Ascending aorta (tissue), 2 donors: ENCODE measurements around the gene XPO4. TPM values are rescaled to one million over a fixed set of nuclear protein-coding genes. Genes with fewer than 3 reads are reported as not detected.
A peak's percentile ranks its signal among the peaks of the same experiment; 100 is the strongest.

ENCODE experiments used
- DNase-seq, 2 donors: peaks; one replicate each; pipeline ENCODE4 v3.0.0-alpha.2; 2019; ENCODE audit warnings: low spot score in 2 of 2
- H3K27ac ChIP-seq, 2 donors: fragments of 200-600 bp; sonication (generic); one replicate each; pipeline ENCODE4 v1.5.1; 2016 to 2017; ENCODE audit warnings: mild to moderate bottlenecking in 1 of 2
- H3K27me3 ChIP-seq: fragments of 200-600 bp; sonication (generic); one replicate; pipeline ENCODE4 v1.5.1; 2017
- H3K36me3 ChIP-seq, 2 donors: fragments of 200-600 bp; sonication (generic); one replicate each; pipeline ENCODE4 v1.5.1; 2016
- H3K4me1 ChIP-seq, 2 donors: fragments of 200-600 bp; sonication (generic); one replicate each; pipeline ENCODE4 v1.5.1; 2016 to 2017; ENCODE audit warnings: mild to moderate bottlenecking in 1 of 2
- H3K4me3 ChIP-seq, 2 donors: fragments of 200-600 bp; sonication (generic); one replicate each; pipeline ENCODE4 v1.5.1; 2016 to 2017; ENCODE audit warnings: mild to moderate bottlenecking in 1 of 2
- H3K9me3 ChIP-seq, 2 donors: fragments of 200-600 bp; sonication (generic); one replicate each; pipeline ENCODE4 v1.5.1; 2016
- intact Hi-C: fragments of 100-400 bp; cut with DNase I; formaldehyde crosslinking; loops from one replicate; pipeline ENCODE4 v1.15.1; 2023
- total RNA-seq: library from RNA; depleted of rRNA; stranded (reverse); fragments of >200 nt; gene quantifications from one replicate; pipeline ENCODE4 v1.1.0, GENCODE V29; 2016
- TF ChIP-seq, protein P1 (sequence below), 3 experiments: fragments of 200-600 bp in 2 of 3; fragments of 450-650 bp in 1 of 3; sonication (generic) in 2 of 3; IDR thresholded peaks; one replicate each; pipeline ENCODE4 v1.5.1; 2016 to 2019; ENCODE audit warnings: antibody characterized with exemption in 3 of 3, mild to moderate bottlenecking in 1 of 3, moderate library complexity in 1 of 3

The XPO4 gene
- total RNA-seq, 1 donor from 2014 or later, result 5.1 TPM

DNA sequence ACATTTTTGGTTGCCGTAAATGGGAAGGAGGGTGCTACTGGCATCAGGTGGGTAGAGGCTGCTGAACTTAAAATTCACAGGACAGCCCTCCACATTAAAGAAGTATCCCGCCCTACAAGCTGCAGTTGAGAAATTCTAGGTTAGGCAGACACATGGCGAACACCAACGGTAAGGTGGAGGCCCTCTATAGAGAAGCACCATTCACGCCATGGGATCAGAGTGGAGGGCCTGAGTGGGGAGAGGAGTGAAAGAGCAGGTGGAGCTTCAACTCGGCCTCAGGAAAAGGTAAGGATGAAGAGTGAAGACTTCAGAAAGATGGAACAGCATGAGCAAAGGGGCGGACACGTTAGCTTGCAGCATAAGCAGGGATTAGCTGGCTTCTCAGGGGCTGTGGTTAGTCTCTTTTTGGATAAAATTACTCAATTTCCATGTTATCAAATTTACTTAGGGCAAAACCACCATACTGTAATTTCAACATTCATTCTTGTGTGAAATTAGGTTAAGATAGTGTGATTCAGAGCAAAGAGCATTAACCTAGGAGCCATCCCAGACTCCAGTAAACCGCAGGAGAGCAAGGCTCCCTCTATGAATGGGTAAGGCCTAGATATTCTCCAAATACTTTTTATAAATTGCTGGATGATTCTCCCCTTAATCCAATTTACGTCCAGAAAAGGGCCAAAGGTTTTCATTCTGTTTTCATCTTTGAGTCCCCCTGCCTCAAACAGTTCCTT lies 130.0 kb downstream of the XPO4 start:
- TF ChIP-seq, protein P1, sequence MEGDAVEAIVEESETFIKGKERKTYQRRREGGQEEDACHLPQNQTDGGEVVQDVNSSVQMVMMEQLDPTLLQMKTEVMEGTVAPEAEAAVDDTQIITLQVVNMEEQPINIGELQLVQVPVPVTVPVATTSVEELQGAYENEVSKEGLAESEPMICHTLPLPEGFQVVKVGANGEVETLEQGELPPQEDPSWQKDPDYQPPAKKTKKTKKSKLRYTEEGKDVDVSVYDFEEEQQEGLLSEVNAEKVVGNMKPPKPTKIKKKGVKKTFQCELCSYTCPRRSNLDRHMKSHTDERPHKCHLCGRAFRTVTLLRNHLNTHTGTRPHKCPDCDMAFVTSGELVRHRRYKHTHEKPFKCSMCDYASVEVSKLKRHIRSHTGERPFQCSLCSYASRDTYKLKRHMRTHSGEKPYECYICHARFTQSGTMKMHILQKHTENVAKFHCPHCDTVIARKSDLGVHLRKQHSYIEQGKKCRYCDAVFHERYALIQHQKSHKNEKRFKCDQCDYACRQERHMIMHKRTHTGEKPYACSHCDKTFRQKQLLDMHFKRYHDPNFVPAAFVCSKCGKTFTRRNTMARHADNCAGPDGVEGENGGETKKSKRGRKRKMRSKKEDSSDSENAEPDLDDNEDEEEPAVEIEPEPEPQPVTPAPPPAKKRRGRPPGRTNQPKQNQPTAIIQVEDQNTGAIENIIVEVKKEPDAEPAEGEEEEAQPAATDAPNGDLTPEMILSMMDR (IDR thresholded peaks at IDR 0.05), result no peak
- peak overlapping the region; percentile 85 to 87 for H3K27ac ChIP-seq
- intact Hi-C loops, result loop anchor here (2.0 to 10.0 kb wide), 4 partner anchors 58 to 292 kb away; partner anchors contain the start of genes IFT88, LATS2 and XPO4
- no peaks in the 10 kb centered on the region for H3K27me3 ChIP-seq
- no peak for DNase-seq
- peak overlapping the region; percentile 61 to 80 for H3K4me3 ChIP-seq
- peaks cover 3 to 12% of the 10 kb centered on the region in 2 donors for H3K36me3 ChIP-seq
- peaks cover 0 to 16% of the 10 kb centered on the region in 2 donors for H3K9me3 ChIP-seq
- peaks cover 0 to 7% of the 10 kb centered on the region in 2 donors for H3K4me1 ChIP-seq

DNA sequence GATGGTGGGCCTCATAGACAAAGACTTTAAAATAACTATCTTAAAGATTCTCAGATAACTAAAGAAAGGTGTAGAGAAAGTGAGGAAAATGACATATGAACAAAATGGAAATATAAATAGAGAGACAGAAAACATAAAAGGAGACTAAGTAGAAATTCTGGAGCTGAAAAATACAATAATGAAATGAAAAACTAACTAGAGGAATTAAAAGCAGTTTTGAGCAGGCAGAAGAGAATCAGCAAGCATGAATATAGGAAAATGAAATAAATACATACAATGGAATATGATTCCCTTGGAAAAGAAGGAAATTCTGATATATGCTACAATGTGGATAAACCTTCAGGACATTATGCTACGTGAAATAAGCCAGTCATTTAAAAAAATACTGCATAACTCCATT lies 132.7 kb downstream of the XPO4 start:
- DNase-seq, result no peak
- Histone ChIP-seq H3K36me3 (peaks cover 3 to 12% of the 10 kb centered on the region in 2 donors), H3K27me3 (no peaks in the 10 kb centered on the region), H3K9me3 (peaks cover 0 to 16% of the 10 kb centered on the region in 2 donors), H3K4me1 (peaks cover 0 to 7% of the 10 kb centered on the region in 2 donors), H3K27ac (no peak overlapping the region), H3K4me3 (no peak overlapping the region)
- intact Hi-C loops, result loop anchor here (5.0 to 10.0 kb wide), 2 partner anchors 132 to 295 kb away; partner anchors contain the start of genes LATS2 and XPO4
- TF ChIP-seq, protein P1 (IDR thresholded peaks at IDR 0.05), result no peak

DNA sequence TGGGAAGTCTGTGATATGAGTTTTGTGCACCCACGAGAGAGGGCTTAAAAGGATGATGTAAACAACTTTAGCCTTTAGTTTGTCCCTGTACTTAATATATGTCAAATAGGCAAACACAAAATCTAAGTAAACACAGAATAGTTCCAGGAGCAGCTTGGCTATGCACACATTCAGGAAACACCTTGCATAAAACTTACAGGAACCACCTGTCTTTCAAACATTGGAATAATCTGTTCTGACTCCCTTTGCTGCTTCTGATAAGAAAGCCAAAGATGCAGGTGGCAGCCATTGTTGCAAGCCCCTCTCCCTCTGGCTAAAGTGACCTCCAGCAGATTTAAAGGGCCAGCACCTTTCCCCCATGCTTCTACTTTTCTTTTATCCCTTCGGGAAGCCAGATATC lies 133.5 kb downstream of the XPO4 start:
- Histone ChIP-seq H3K36me3 (peaks cover 3 to 12% of the 10 kb centered on the region in 2 donors), H3K27me3 (no peaks in the 10 kb centered on the region), H3K4me3 (no peak overlapping the region), H3K9me3 (peaks cover 0 to 16% of the 10 kb centered on the region in 2 donors), H3K4me1 (peaks cover 0 to 7% of the 10 kb centered on the region in 2 donors), H3K27ac (no peak overlapping the region)
- TF ChIP-seq, protein P1 (IDR thresholded peaks at IDR 0.05), result no peak
- intact Hi-C loops, result no loop called here
- DNase-seq, result no peak

DNA sequence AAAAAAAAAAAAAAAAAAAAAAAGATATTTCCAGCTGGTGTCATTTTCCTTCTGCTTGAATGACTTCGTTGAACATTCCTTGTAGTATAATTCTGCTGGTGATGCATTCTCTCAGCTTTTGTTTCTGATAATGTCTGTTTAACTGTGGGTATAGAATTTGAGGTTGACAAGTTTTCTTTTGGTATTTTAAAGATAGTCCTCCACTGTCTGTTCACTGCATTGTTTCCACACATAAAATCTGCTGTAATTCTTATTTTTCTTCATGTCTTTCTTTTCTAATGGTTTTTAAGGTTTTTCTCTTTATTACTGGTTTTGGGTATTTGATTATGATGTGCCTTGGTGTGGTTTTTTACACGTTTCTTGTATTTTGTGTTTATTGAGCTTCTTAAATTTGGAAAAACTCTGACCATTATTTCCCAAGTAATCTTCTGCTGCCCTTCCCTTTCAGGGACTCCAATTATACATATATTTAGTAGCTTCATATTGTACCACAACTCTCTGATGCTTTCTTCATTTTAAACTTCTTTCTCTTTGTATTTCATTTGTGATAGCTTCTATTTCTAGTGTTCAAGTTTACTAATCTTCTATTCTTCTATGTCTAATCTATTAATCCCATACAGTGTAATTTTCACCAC lies 135.1 kb downstream of the XPO4 start:
- Histone ChIP-seq H3K36me3 (peaks cover 3 to 12% of the 10 kb centered on the region in 2 donors), H3K27me3 (no peaks in the 10 kb centered on the region), H3K9me3 (peaks cover 0 to 16% of the 10 kb centered on the region in 2 donors), H3K4me1 (peaks cover 0 to 3% of the 10 kb centered on the region in 2 donors), H3K4me3 (no peak overlapping the region), H3K27ac (no peak overlapping the region)
- intact Hi-C loops, result no loop called here
- TF ChIP-seq, protein P1 (IDR thresholded peaks at IDR 0.05), result no peak
- no peak for DNase-seq

DNA sequence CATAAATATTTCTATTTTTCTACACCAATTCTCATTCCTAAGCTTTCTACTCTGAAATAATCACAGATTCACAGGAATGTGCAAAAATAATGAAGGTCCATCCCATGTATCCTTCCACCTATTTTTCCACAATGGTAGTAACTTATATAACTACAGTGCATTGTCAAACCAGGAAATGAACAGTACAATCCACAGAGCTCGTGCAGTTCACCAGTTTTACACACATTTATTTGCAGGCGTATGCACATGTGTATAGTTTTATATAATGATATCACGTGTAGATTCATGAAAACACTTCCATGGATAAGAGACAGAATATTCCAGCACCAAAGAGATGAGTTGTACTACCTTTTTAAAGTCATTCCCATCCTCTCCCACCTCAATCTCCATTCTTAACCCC lies 141.7 kb downstream of the XPO4 start:
- Histone ChIP-seq H3K4me1 (no peaks in the 10 kb centered on the region), H3K27ac (no peak overlapping the region), H3K4me3 (no peak overlapping the region), H3K9me3 (peaks cover 0 to 9% of the 10 kb centered on the region in 2 donors), H3K36me3 (peaks cover 3 to 23% of the 10 kb centered on the region in 2 donors), H3K27me3 (no peaks in the 10 kb centered on the region)
- intact Hi-C loops, result no loop called here
- DNase-seq, result no peak
- TF ChIP-seq, protein P1 (IDR thresholded peaks at IDR 0.05), result no peak
